Ectodermal cell (in vitro differentiated cells): ENCODE measurements around the gene NOP56.
A peak's percentile ranks its signal among the peaks of the same experiment; 100 is the strongest.

Experiments
- H3K27ac ChIP-seq: 2 replicates; pipeline ENCODE4 v1.7.0; 2013; ENCODE audit warnings: mild to moderate bottlenecking, low read depth, low read length; ENCODE audit not compliant: insufficient read depth, poor library complexity, severe bottlenecking
- H3K27me3 ChIP-seq: 2 replicates; pipeline ENCODE4 v1.7.0; 2013; ENCODE audit warnings: mild to moderate bottlenecking, low read length; ENCODE audit not compliant: insufficient read depth, control insufficient read depth, poor library complexity, severe bottlenecking
- H3K36me3 ChIP-seq: one replicate; pipeline ENCODE4 v1.7.0; 2013; ENCODE audit warnings: low read length; ENCODE audit not compliant: control insufficient read depth, insufficient read depth
- H3K4me1 ChIP-seq: one replicate; pipeline ENCODE4 v1.7.0; 2013; ENCODE audit warnings: low read length; ENCODE audit not compliant: control insufficient read depth, insufficient read depth
- H3K4me3 ChIP-seq: 2 replicates; pipeline ENCODE4 v1.7.0; 2013; ENCODE audit warnings: low read depth, low read length, control low read depth; ENCODE audit not compliant: insufficient read depth
- H3K9me3 ChIP-seq: 2 replicates; pipeline ENCODE4 v1.7.0; 2013; ENCODE audit warnings: mild to moderate bottlenecking, low read length, moderate library complexity; ENCODE audit not compliant: control insufficient read depth
- WGBS, 2 experiments: methylation state at CpG; one replicate each; pipeline ENCODE4 v1.1.7; 2013; ENCODE audit warnings: missing lambda C conversion rate in 2 of 2; 5-methylcytosine and 5-hydroxymethylcytosine counted together

The NOP56 gene

DNA sequence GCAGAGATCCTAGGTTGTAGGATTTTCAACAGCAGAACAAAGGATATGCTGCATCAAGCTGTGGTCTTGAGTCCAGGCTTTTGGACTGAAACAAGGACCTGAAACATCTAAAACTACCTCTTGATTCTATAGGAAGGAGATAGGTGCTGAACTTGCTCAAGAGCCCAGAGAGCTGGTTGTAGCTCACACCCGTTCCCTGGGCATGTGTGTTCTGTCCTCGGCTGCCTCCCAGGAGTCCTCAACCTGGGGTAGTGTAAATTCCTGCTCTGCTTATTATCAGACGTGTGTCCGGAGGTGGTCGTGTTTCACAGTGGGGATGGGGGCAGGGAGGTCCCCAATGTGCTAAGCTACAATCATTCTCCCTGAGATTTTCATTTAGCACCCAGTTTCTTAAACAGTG is 4.8 kb downstream of the NOP56 start:
- peaks cover 15% of the 10 kb centered on the region for H3K4me1 ChIP-seq
- no peaks in the 10 kb centered on the region for H3K27me3 ChIP-seq
- H3K36me3 ChIP-seq, result peaks cover 58% of the 10 kb centered on the region
- H3K27ac ChIP-seq, result no peak overlapping the region
- H3K9me3 ChIP-seq, result no peaks in the 10 kb centered on the region
- WGBS, 2 experiments, result 96% methylated on average over 5 of the region's 5 CpGs
- H3K4me3 ChIP-seq, result no peak overlapping the region

DNA sequence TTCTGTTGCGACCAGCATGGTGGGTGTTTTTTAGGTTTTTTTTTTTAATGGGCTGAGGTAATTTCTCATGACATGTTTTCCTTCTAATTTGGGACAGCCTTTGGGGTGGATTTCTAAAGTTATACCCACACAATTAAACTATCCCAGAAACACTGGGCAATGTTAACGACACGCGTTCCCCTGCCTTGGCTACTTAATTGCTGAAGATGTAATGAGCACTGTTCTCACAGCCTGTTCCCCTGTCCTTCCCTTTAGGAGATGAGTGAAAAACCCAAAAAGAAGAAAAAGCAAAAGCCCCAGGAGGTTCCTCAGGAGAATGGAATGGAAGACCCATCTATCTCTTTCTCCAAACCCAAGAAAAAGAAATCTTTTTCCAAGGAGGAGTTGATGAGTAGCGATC is 5.2 kb downstream of the NOP56 start:
- Histone ChIP-seq H3K27ac (no peak overlapping the region), H3K27me3 (no peaks in the 10 kb centered on the region), H3K9me3 (no peaks in the 10 kb centered on the region), H3K36me3 (peaks cover 58% of the 10 kb centered on the region), H3K4me3 (no peak overlapping the region), H3K4me1 (peaks cover 15% of the 10 kb centered on the region)
- WGBS, 2 experiments, result 95 to 98% methylated on average over 5 of the region's 5 CpGs

DNA sequence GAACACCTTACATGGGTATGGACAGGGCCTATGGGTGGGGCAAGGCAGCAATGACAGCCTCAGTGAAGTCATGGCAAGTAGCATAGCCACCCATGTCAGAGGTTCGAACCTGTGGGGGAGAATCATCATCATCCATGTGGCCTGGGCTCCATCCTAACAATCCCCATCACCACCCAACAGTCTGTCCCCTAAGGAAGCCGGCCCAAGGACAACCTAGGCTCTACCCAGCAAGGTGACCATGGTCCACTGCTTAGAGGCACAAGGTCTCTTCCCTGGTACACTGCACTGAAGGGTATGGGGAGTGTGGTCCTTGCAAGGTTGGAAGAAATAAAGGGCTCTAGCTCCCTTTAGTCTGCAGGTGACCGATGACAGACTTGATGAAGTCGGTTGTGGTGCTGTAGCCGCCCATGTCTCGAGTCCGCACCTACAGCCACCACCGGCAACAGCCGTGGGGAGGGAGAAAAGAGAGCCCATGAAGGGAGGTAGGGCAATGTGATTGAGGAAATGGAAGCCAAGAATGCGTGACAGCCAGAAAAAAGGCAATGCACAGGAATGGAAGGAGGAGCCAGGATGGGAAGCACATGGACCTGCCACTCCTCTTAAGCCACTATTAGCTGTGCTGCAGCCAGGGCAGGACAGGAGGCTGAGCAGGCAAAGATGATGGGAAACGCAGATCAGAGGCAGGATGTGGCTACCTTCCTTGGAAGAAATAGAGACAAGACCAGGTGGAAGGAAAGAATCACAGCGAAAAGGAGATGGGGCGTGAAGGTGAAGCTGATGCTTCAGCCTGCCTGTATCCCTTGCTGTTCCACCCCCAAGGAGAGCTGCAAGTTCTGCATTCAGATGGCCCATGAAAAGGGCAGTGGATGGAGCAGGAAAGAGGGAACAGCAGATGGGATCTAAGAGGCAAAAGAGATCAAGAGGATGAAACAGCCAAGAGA is 6.3 kb downstream of the NOP56 start:
- H3K4me3 ChIP-seq, result no peak overlapping the region
- no peak overlapping the region for H3K27ac ChIP-seq
- H3K36me3 ChIP-seq, result peaks cover 58% of the 10 kb centered on the region
- no peaks in the 10 kb centered on the region for H3K27me3 ChIP-seq
- H3K4me1 ChIP-seq, result peaks cover 10% of the 10 kb centered on the region
- no peaks in the 10 kb centered on the region for H3K9me3 ChIP-seq
- WGBS, 2 experiments, result 88 to 91% methylated on average over 13 of the region's 13 CpGs

DNA sequence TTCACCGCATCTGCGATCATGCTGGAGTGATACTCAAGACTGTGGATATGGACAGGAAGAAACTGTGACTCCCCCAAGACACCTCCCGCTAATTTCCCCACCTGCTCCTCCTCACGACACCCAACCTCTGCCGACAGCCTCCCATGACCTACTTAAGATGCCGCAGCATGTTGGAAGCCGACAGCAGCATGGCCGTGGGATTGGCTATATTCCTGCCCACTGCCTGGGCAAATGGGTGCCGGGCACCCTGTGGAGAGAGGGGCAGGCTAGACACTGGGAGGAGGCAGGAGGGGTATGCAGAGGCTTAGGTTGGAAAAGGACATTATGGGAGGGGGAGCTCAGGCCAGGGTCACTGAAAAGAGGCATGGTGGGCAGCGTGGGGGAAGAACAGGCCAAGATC is 7.1 kb downstream of the NOP56 start:
- Histone ChIP-seq H3K9me3 (no peaks in the 10 kb centered on the region), H3K4me3 (no peak overlapping the region), H3K27ac (no peak overlapping the region), H3K27me3 (no peaks in the 10 kb centered on the region), H3K4me1 (peaks cover 1% of the 10 kb centered on the region), H3K36me3 (peaks cover 49% of the 10 kb centered on the region)
- WGBS, 2 experiments, result 92 to 97% methylated on average over 10 of the region's 10 CpGs

GRCh38 chr20:2663364-2663886 is 11.0 kb downstream of the NOP56 start:
- Histone ChIP-seq H3K4me3 (peak overlapping the region; percentile 90), H3K4me1 (no peaks in the 10 kb centered on the region), H3K36me3 (peaks cover 11% of the 10 kb centered on the region), H3K27ac (no peak overlapping the region), H3K27me3 (peaks cover 18% of the 10 kb centered on the region), H3K9me3 (no peaks in the 10 kb centered on the region)
- WGBS, 2 experiments, result 11 to 12% methylated on average over 13 of the region's 13 CpGs

- WGBS, 2 experiments, result 16% methylated on average over 49 of the region's 49 CpGs
- Histone ChIP-seq H3K4me3 (peak within 1 kb of the TSS; percentile 90), H3K4me1 (no peaks in the 10 kb centered on the region)
These were observed 11.7 kb downstream of the NOP56 start, which contains the start of gene IDH3B for GRCh38 chr20:2663887-2664719. IDH3B (minus strand) TSS chr20:2664216; CDS start chr20:2664188, 28 bp downstream.

DNA sequence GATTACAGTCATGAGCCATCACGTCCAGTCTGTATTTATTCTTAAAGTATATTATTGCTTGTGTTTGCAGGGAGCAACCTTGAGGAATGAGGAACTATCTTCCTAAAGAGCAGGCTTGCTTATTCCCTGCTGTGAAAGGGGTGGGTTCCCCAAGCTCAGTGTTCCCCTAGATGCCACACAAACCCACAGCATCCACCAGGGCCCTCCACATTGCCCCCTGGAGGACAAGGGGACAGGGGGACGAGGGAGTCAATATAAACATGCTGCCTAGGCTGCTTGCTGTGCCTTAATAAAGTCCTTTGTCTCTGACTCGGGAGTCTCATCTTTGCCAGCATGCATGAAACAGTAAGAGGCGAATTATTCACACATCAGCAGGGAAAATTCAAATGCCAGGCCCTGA is 19.5 kb downstream of the NOP56 start:
- WGBS, 2 experiments, result 25 to 40% methylated on average over 4 of the region's 4 CpGs
- H3K9me3 ChIP-seq, result no peaks in the 10 kb centered on the region
- H3K4me1 ChIP-seq, result no peaks in the 10 kb centered on the region
- no peak overlapping the region for H3K4me3 ChIP-seq
- H3K27ac ChIP-seq, result no peak overlapping the region
- H3K27me3 ChIP-seq, result peaks cover 36% of the 10 kb centered on the region
- no peaks in the 10 kb centered on the region for H3K36me3 ChIP-seq

More at GRCh38 chr20:2663887-2664719, 11.7 kb downstream of the NOP56 start, which contains the start of gene IDH3B:
- Histone ChIP-seq H3K36me3 (peaks cover 6% of the 10 kb centered on the region), H3K27me3 (peaks cover 25% of the 10 kb centered on the region), H3K27ac (peak within 1 kb of the TSS; percentile 87), H3K9me3 (no peaks in the 10 kb centered on the region)

DNA sequence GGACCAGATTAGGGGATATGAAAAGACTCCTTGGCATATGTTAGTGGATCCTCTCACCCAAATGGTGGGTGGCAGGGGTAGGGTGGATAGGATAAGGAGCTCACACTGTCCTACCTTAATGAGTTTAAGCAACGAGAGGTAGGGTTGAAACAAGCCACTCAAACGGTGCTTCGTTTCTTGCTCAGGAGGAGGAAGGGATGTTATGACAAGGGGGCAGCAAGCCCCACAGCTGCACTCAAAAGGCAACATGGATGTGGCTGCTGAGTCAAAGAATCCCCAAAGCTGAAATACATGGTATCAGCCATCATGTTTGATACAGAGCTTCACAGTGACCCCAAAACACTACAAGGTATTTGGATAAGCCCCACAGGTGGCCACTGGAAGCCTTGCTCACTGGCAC is 20.0 kb downstream of the NOP56 start:
- WGBS, 2 experiments, result 86 to 88% methylated on average over 3 of the region's 3 CpGs
- no peak overlapping the region for H3K27ac ChIP-seq
- no peaks in the 10 kb centered on the region for H3K4me1 ChIP-seq
- H3K27me3 ChIP-seq, result peaks cover 33% of the 10 kb centered on the region
- no peaks in the 10 kb centered on the region for H3K36me3 ChIP-seq
- H3K4me3 ChIP-seq, result no peak overlapping the region
- no peaks in the 10 kb centered on the region for H3K9me3 ChIP-seq

GRCh38 chr20:2673453-2673852 is 21.0 kb downstream of the NOP56 start:
- H3K36me3 ChIP-seq, result no peaks in the 10 kb centered on the region
- H3K4me1 ChIP-seq, result no peaks in the 10 kb centered on the region
- H3K27ac ChIP-seq, result no peak overlapping the region
- peaks cover 23% of the 10 kb centered on the region for H3K27me3 ChIP-seq
- 87 to 90% methylated on average over 4 of the region's 4 CpGs for WGBS, 2 experiments
- H3K9me3 ChIP-seq, result no peaks in the 10 kb centered on the region
- no peak overlapping the region for H3K4me3 ChIP-seq

DNA sequence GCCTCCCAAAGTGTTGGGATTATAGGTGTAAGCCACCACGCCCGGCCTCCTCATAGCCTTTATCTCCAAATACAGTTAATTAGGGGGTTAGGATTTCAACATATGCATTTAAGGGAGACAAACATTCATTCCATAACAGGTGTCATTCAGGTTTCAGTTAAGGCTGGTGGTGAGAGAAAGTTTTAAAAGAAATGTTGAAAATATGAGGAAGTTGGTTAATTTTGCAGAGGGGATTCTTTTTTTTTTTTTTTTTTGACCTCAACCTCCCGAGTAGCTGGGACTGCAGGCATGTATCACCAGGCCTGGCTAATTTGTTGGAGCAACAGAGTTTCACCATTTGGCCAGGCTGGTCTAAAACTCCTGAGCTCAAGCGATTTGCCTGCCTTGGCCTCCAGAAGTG is 27.6 kb downstream of the NOP56 start:
- Histone ChIP-seq H3K27me3 (peaks cover 12% of the 10 kb centered on the region), H3K4me3 (no peak overlapping the region), H3K36me3 (no peaks in the 10 kb centered on the region), H3K27ac (no peak overlapping the region), H3K4me1 (no peaks in the 10 kb centered on the region), H3K9me3 (no peaks in the 10 kb centered on the region)
- WGBS, 2 experiments, result 80 to 87% methylated on average over 2 of the region's 4 CpGs
